ENCODE data around the gene FADS1. TPM values are rescaled to one million over a fixed set of nuclear protein-coding genes. Genes with fewer than 3 reads are reported as not detected.
A peak's percentile ranks its signal among the peaks of the same experiment; 100 is the strongest.

The FADS1 gene
- total RNA-seq, 1 donor from 2014 or later = 74.6 TPM

DNA sequence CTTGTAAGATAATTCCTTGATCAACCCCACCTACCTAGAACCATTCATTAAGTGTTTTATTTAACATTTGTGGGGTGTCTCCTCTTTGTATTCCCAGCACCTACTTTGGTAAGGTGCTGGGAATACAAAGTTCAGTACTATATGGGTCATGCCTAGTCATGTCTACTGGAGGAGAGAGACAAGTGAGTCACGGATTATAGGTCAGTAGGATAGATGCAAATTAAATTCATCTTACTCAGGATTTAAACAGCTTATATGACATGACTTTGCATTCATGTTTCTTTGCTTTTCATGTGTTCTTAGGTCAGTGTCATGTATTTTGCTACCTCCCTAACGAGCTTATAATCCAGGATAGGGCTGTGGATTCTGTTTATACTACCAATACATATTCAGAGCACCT lies 3.4 kb upstream of the FADS1 start:
- Mint-ChIP-seq H3K27me3 (ENCODE audit: low read depth, unreplicated experiment) (no peaks in the 10 kb centered on the region), H3K4me3 (ENCODE audit: unreplicated experiment) (peak overlapping the region; percentile 14), H3K9me3 (ENCODE audit: unreplicated experiment) (no peaks in the 10 kb centered on the region), H3K4me1 (ENCODE audit: low read depth, unreplicated experiment) (peaks cover 11% of the 10 kb centered on the region), H3K27ac (ENCODE audit: unreplicated experiment) (no peak overlapping the region), H3K36me3 (ENCODE audit: low read depth, unreplicated experiment) (no peaks in the 10 kb centered on the region)
- H3K9ac ChIP-seq (ENCODE audit: low read length) = no peak overlapping the region
- peaks cover 12% of the 10 kb centered on the region for H3K4me1 ChIP-seq (ENCODE audit: insufficient read depth, low read length)
- peaks cover 11% of the 10 kb centered on the region for H3K79me2 ChIP-seq (ENCODE audit: insufficient read depth, low read length)
- H4K20me1 ChIP-seq (ENCODE audit: insufficient read depth, low read length) = no peaks in the 10 kb centered on the region
- H2AFZ ChIP-seq (ENCODE audit: low read depth, low read length) = no peak overlapping the region
- peak; percentile 40 for DNase-seq (ENCODE audit: low read depth)
- no peaks in the 10 kb centered on the region for H3K9me3 ChIP-seq (ENCODE audit: insufficient read depth, low read depth, low read length)
- TF ChIP-seq, protein P1, sequence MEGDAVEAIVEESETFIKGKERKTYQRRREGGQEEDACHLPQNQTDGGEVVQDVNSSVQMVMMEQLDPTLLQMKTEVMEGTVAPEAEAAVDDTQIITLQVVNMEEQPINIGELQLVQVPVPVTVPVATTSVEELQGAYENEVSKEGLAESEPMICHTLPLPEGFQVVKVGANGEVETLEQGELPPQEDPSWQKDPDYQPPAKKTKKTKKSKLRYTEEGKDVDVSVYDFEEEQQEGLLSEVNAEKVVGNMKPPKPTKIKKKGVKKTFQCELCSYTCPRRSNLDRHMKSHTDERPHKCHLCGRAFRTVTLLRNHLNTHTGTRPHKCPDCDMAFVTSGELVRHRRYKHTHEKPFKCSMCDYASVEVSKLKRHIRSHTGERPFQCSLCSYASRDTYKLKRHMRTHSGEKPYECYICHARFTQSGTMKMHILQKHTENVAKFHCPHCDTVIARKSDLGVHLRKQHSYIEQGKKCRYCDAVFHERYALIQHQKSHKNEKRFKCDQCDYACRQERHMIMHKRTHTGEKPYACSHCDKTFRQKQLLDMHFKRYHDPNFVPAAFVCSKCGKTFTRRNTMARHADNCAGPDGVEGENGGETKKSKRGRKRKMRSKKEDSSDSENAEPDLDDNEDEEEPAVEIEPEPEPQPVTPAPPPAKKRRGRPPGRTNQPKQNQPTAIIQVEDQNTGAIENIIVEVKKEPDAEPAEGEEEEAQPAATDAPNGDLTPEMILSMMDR (IDR thresholded peaks at IDR 0.05; ENCODE audit: insufficient read depth, low read depth, low read length) = no peak
- no peak for TF ChIP-seq EZH2 (IDR thresholded peaks at IDR 0.05; ENCODE audit: insufficient read depth, low read length)
- H3K4me3 ChIP-seq (ENCODE audit: insufficient read depth, low read depth, low read length) = no peak overlapping the region
- H3K36me3 ChIP-seq (ENCODE audit: insufficient read depth, low read length) = no peaks in the 10 kb centered on the region
- no peaks in the 10 kb centered on the region for H3K27me3 ChIP-seq (ENCODE audit: insufficient read depth, low read length)
- no peak overlapping the region for H3K27ac ChIP-seq (ENCODE audit: low read depth, low read length)
- peak overlapping the region; percentile 28 for H3K4me2 ChIP-seq (ENCODE audit: low read length)
- no peak for FAIRE-seq

DNA sequence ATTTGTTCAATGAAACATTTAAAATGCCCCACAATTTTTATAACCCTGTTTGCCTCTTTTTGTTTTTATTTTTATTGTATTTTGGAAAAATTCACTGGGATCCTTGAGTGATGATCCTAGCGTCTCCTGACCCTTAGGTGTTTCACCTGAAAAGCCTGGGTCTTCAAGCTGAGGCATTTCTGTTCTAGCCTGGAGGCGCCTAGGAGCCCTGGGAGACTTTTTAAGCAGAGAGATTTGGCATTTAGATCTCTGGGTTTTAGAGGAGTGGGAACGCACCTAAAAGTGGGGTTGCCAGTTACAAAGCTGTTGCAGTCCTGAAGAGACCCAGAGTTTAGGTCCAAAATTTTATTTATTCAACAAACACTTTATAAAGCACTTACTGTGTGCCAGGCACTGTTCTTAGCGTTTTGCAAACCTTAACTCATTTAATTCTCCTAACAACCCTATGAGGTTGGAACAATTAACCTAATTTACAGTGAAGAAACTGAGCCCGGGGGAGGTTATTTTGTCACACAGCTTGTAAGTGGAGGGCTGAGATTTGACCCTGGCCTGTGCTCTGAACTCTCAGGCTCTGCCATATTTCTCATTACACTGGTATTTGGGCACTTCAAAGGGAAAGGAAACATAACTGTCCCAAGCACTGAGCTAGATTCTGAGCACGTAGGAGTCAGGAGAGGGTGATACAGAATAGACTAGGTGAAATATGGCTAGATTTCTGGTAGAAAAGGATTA lies 834 bp upstream of the FADS1 start:
- Mint-ChIP-seq H3K9me3 (ENCODE audit: unreplicated experiment) (no peaks in the 10 kb centered on the region), H3K4me3 (ENCODE audit: unreplicated experiment) (peak overlapping the region; percentile 86), H3K36me3 (ENCODE audit: low read depth, unreplicated experiment) (no peaks in the 10 kb centered on the region), H3K27ac (ENCODE audit: unreplicated experiment) (peak overlapping the region; percentile 93), H3K4me1 (ENCODE audit: low read depth, unreplicated experiment) (peaks cover 11% of the 10 kb centered on the region), H3K27me3 (ENCODE audit: low read depth, unreplicated experiment) (no peaks in the 10 kb centered on the region)
- H3K36me3 ChIP-seq (ENCODE audit: insufficient read depth, low read length) = peaks cover 5% of the 10 kb centered on the region
- no peaks in the 10 kb centered on the region for H3K27me3 ChIP-seq (ENCODE audit: insufficient read depth, low read length)
- peaks cover 12% of the 10 kb centered on the region for H3K4me1 ChIP-seq (ENCODE audit: insufficient read depth, low read length)
- peak overlapping the region; percentile 69 for H3K4me3 ChIP-seq (ENCODE audit: insufficient read depth, low read depth, low read length)
- H3K9ac ChIP-seq (ENCODE audit: low read length) = peak overlapping the region; percentile 90
- TF ChIP-seq, protein P1 (IDR thresholded peaks at IDR 0.05; ENCODE audit: insufficient read depth, low read depth, low read length) = no peak
- TF ChIP-seq EZH2 (IDR thresholded peaks at IDR 0.05; ENCODE audit: insufficient read depth, low read length) = no peak
- H3K4me2 ChIP-seq (ENCODE audit: low read length) = peak overlapping the region; percentile 90
- no peak for FAIRE-seq
- no peaks in the 10 kb centered on the region for H3K9me3 ChIP-seq (ENCODE audit: insufficient read depth, low read depth, low read length)
- H4K20me1 ChIP-seq (ENCODE audit: insufficient read depth, low read length) = no peaks in the 10 kb centered on the region
- peaks cover 11% of the 10 kb centered on the region for H3K79me2 ChIP-seq (ENCODE audit: insufficient read depth, low read length)
- peak overlapping the region; percentile 77 for H2AFZ ChIP-seq (ENCODE audit: low read depth, low read length)
- DNase-seq (ENCODE audit: low read depth) = no peak
- H3K27ac ChIP-seq (ENCODE audit: low read depth, low read length) = peak overlapping the region; percentile 85

Measured in astrocyte (in vitro differentiated cells and primary cell).